SK-N-SH (cell line): ENCODE measurements around the gene RFX1. TPM values are rescaled to one million over a fixed set of nuclear protein-coding genes. Genes with fewer than 3 reads are reported as not detected.

Experiments used
- CTCF ChIA-PET: fragments of 300-600, 350-600 bp; formaldehyde crosslinking; extraction: SDS; loops from one replicate; lab custom pipeline; 2021; lab: Yijun Ruan, JAX
- POLR2A ChIA-PET: fragments of 350-600 bp; sonication (Branson Sonifier 250); formaldehyde crosslinking; extraction: SDS; loops from one replicate; lab custom pipeline; 2020; ENCODE audit warnings: antibody characterized with exemption, inconsistent platforms; lab: Yijun Ruan, JAX
- DNase-seq: peaks from one replicate; pipeline ENCODE4 v3.0.0; 2012
- H2AFZ ChIP-seq: fragments of 200-600 bp; sonication (generic); 2 replicates; pipeline ENCODE4 v1.8.1; 2016; ENCODE audit warnings: antibody characterized with exemption, mild to moderate bottlenecking, low read depth
- H3F3A ChIP-seq: fragments of 200-600 bp; sonication (generic); replicated peaks from 2 replicates; pipeline ENCODE3; 2016; ENCODE audit warnings: antibody characterized with exemption, mild to moderate bottlenecking; ENCODE audit not compliant: insufficient read depth
- H3K27ac ChIP-seq, 2 experiments: fragments of 200-500 bp in 1 of 2; fragments of 200-600 bp in 1 of 2; sonication (Bioruptor generic) in 1 of 2; sonication (generic), shearing (Covaris generic) in 1 of 2; 2 replicates each; pipeline versions ENCODE4 v1.5.1 to v1.6.1; 2014 to 2016; ENCODE audit warnings: low read depth in 2 of 2, inconsistent platforms in 1 of 2, low read length in 1 of 2, mild to moderate bottlenecking in 1 of 2, mixed read lengths in 1 of 2
- H3K27me3 ChIP-seq: fragments of 200-600 bp; sonication (generic), shearing (Covaris generic); 2 replicates; pipeline ENCODE4 v1.6.1; 2016; ENCODE audit warnings: mixed run types; ENCODE audit not compliant: insufficient read depth
- H3K36me3 ChIP-seq, 2 experiments: fragments of 200-500 bp in 1 of 2; fragments of 200-600 bp in 1 of 2; sonication (Bioruptor generic) in 1 of 2; sonication (generic) in 1 of 2; replicated peaks in 1 of 2; 2 replicates each; pipeline versions ENCODE3 to v1.5.1; 2014 to 2016; ENCODE audit warnings: low read length in 1 of 2, mild to moderate bottlenecking in 1 of 2; ENCODE audit not compliant: insufficient read depth in 2 of 2, control insufficient read depth in 1 of 2
- H3K4me1 ChIP-seq, 2 experiments: fragments of 200-500 bp in 1 of 2; fragments of 200-600 bp in 1 of 2; sonication (Bioruptor generic) in 1 of 2; sonication (generic), shearing (Covaris generic) in 1 of 2; 2 replicates each; pipeline versions ENCODE4 v1.5.1 to v1.6.1; 2014 to 2016; ENCODE audit warnings: low read depth in 1 of 2, low read length in 1 of 2, mixed run types in 1 of 2; ENCODE audit not compliant: insufficient read depth in 2 of 2, control insufficient read depth in 1 of 2
- H3K4me2 ChIP-seq: fragments of 200-600 bp; sonication (generic), shearing (Covaris generic); 2 replicates; pipeline ENCODE4 v1.6.1; 2017; ENCODE audit warnings: mixed run types
- H3K4me3 ChIP-seq, 2 experiments: fragments of 200-500 bp in 1 of 2; fragments of 200-600 bp in 1 of 2; sonication (Bioruptor generic) in 1 of 2; sonication (generic), shearing (Covaris generic) in 1 of 2; 2 replicates each; pipeline versions ENCODE4 v1.5.1 to v1.8.1; 2014 to 2016; ENCODE audit warnings: low read depth in 2 of 2, inconsistent platforms in 1 of 2, low read length in 1 of 2, mild to moderate bottlenecking in 1 of 2, mixed read lengths in 1 of 2, moderate library complexity in 1 of 2
- H3K79me2 ChIP-seq: fragments of 200-600 bp; sonication (generic); 2 replicates; pipeline ENCODE4 v1.8.1; 2017; ENCODE audit warnings: mild to moderate bottlenecking; ENCODE audit not compliant: insufficient read depth
- H3K9ac ChIP-seq: fragments of 200-600 bp; sonication (generic); 2 replicates; pipeline ENCODE4 v1.6.1; 2017; ENCODE audit warnings: mixed run types
- H3K9me2 ChIP-seq: fragments of 200-600 bp; sonication (generic); 2 replicates; pipeline ENCODE4 v1.6.1; 2017; ENCODE audit warnings: mixed run types
- H3K9me3 ChIP-seq: fragments of 200-600 bp; sonication (generic); 2 replicates; pipeline ENCODE4 v1.6.1; 2017; ENCODE audit warnings: mixed run types, mild to moderate bottlenecking, moderate library complexity
- H4K20me1 ChIP-seq: fragments of 200-600 bp; sonication (generic); 2 replicates; pipeline ENCODE4 v1.6.1; 2017; ENCODE audit warnings: mild to moderate bottlenecking, mixed run types; ENCODE audit not compliant: insufficient read depth
- ELF1 ChIP-seq: IDR thresholded peaks from 2 replicates; pipeline ENCODE4 v1.4.0; 2012
- FOXM1 ChIP-seq: IDR thresholded peaks from 2 replicates; pipeline ENCODE4 v1.4.0; 2012; ENCODE audit warnings: low read depth, mild to moderate bottlenecking
- MXI1 ChIP-seq: IDR thresholded peaks from 2 replicates; pipeline ENCODE4 v1.6.1; 2012; ENCODE audit warnings: mild to moderate bottlenecking, low read depth, low read length, improper control_type of control experiment
- NRF1 ChIP-seq: IDR thresholded peaks from 2 replicates; pipeline ENCODE4 v1.6.1; 2012; ENCODE audit warnings: low read depth, mild to moderate bottlenecking, low read length
- RAD21 ChIP-seq: IDR thresholded peaks from 2 replicates; pipeline ENCODE4 v1.6.1; 2012; ENCODE audit warnings: mild to moderate bottlenecking, low read length
- RXRA ChIP-seq: IDR thresholded peaks from 2 replicates; pipeline ENCODE4 v1.4.0; 2012; ENCODE audit warnings: low read depth, mild to moderate bottlenecking, borderline replicate concordance
- TEAD4 ChIP-seq: IDR thresholded peaks from 2 replicates; pipeline ENCODE4 v1.4.0; 2012; ENCODE audit warnings: mild to moderate bottlenecking, borderline replicate concordance; ENCODE audit not compliant: insufficient read depth
- USF2 ChIP-seq: fragments of 150-350 bp; IDR thresholded peaks from 2 replicates; pipeline ENCODE4 v1.6.1; 2017; ENCODE audit warnings: antibody characterized with exemption, low read length, low read depth, borderline replicate concordance
- whole genome bisulfite sequencing: methylation state at CpG from one replicate; pipeline ENCODE4 v1.1.6; 2017; ENCODE audit warnings: low lambda C conversion rate; 5-methylcytosine and 5-hydroxymethylcytosine counted together
- polyA plus RNA-seq, 3 experiments: library from polyadenylated mRNA; depleted of rRNA; stranded (reverse); fragments of >200 nt; gene quantifications; 2 replicates each; pipeline ENCODE4 v1.2.3, GENCODE V29; 2012
- TF ChIP-seq, protein P1 (sequence below): IDR thresholded peaks from 2 replicates; pipeline ENCODE4 v1.4.0; 2012; ENCODE audit warnings: low read depth, borderline replicate concordance
- TF ChIP-seq, protein P2 (sequence below): IDR thresholded peaks from 2 replicates; pipeline ENCODE4; 2012
- TF ChIP-seq, protein P3 (sequence below): IDR thresholded peaks from 2 replicates; pipeline ENCODE4 v1.6.1; 2012; ENCODE audit warnings: mild to moderate bottlenecking, low read depth, low read length, moderate library complexity

RFX1 gene
- polyA plus RNA-seq, 1 of the 3 experiments (the other 2 are of a cell fraction), result 1.5 TPM

GRCh38 chr19:13946414-13946813 lies 59.7 kb downstream of the RFX1 start:
- POLR2A ChIA-PET, result no interaction called here
- CTCF ChIA-PET, result no interaction called here

DNA sequence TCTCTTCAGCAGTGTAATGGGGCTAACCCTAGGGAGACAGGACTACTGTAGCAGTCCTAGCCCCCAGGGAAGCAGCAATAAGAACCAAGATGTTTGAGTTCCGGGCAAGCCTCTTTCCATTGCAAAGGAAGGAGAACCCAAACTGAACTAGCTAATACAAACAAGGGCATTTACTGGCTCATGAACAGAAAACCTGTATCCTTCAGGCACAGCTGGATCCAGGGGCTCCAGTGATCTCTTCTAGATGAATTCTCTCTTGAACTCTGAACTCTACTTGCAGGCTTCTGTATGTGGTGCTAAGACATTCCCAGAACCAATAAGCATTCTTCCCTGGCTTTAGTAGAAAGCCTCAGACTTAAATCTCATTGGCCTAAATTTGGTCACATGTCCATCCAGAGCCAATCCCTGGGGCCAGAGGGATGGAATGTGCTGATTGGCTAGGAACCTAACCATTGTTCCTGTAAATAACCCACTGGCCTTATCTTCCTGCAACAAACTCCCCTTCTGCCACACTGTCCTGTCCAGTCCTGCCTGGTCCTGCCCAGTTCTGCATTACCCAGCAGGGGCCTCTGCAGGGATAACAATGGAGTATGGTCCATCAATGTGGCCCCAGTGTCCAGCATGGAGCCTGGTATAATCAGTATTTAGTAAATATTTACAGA lies 64.0 kb downstream of the RFX1 start:
- Histone ChIP-seq H3K9ac (no peak overlapping the region), H3K9me3 (no peaks in the 10 kb centered on the region), H3K9me2 (no peaks in the 10 kb centered on the region), H3F3A (no peaks in the 10 kb centered on the region), H4K20me1 (no peaks in the 10 kb centered on the region), H3K27me3 (no peaks in the 10 kb centered on the region), H3K4me3 (no peak overlapping the region), H3K27ac (no peak overlapping the region), H3K36me3 (no peaks in the 10 kb centered on the region), H3K4me1 (peaks cover 0 to 15% of the 10 kb centered on the region in 2 experiments; a peak in 1 of 4 replicates), H3K79me2 (no peaks in the 10 kb centered on the region), H3K4me2 (no peak overlapping the region), H2AFZ (no peak overlapping the region)
- CTCF ChIA-PET, result interaction anchor here (0.6 to 1.3 kb wide), 3 partner anchors 18 to 90 kb away, joined by 3 read pairs; partner anchors contain the start of gene IL27RA
- no peak for DNase-seq
- TF ChIP-seq, protein P1, sequence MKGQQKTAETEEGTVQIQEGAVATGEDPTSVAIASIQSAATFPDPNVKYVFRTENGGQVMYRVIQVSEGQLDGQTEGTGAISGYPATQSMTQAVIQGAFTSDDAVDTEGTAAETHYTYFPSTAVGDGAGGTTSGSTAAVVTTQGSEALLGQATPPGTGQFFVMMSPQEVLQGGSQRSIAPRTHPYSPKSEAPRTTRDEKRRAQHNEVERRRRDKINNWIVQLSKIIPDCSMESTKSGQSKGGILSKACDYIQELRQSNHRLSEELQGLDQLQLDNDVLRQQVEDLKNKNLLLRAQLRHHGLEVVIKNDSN, result peak; percentile 61; the same call in 1 of the 2 replicates
- no peak for TF ChIP-seq RAD21
- TF ChIP-seq NRF1, result no peak
- no peak for TF ChIP-seq RXRA
- WGBS, result 100% methylated on average over 1 of the region's 1 CpG
- POLR2A ChIA-PET, result no interaction called here

More at GRCh38 chr19:13946414-13946813, 59.7 kb downstream of the RFX1 start:
- no peak for DNase-seq
- no peaks in the 10 kb centered on the region for H3K36me3 ChIP-seq
- no peaks in the 10 kb centered on the region for H3K79me2 ChIP-seq
- H3K4me1 ChIP-seq, result no peaks in the 10 kb centered on the region; a peak in 1 of 4 replicates
- no peak overlapping the region for H3K27ac ChIP-seq
- H3K9ac ChIP-seq, result no peak overlapping the region
- no peaks in the 10 kb centered on the region for H3K9me2 ChIP-seq
- WGBS, result 82% methylated on average over 4 of the region's 4 CpGs
- no peaks in the 10 kb centered on the region for H3K27me3 ChIP-seq
- no peaks in the 10 kb centered on the region for H4K20me1 ChIP-seq
- no peak overlapping the region for H3K4me2 ChIP-seq
- no peak overlapping the region for H3K4me3 ChIP-seq
- no peak overlapping the region for H2AFZ ChIP-seq
- H3K9me3 ChIP-seq, result no peaks in the 10 kb centered on the region
- TF ChIP-seq RAD21 (no peak), FOXM1 (no peak), USF2 (no peak), TEAD4 (no peak), MXI1 (no peak), ELF1 (no peak)
- TF ChIP-seq, protein P2, sequence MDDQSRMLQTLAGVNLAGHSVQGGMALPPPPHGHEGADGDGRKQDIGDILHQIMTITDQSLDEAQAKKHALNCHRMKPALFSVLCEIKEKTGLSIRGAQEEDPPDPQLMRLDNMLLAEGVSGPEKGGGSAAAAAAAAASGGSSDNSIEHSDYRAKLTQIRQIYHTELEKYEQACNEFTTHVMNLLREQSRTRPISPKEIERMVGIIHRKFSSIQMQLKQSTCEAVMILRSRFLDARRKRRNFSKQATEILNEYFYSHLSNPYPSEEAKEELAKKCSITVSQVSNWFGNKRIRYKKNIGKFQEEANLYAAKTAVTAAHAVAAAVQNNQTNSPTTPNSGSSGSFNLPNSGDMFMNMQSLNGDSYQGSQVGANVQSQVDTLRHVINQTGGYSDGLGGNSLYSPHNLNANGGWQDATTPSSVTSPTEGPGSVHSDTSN, result no peak
- TF ChIP-seq, protein P3, sequence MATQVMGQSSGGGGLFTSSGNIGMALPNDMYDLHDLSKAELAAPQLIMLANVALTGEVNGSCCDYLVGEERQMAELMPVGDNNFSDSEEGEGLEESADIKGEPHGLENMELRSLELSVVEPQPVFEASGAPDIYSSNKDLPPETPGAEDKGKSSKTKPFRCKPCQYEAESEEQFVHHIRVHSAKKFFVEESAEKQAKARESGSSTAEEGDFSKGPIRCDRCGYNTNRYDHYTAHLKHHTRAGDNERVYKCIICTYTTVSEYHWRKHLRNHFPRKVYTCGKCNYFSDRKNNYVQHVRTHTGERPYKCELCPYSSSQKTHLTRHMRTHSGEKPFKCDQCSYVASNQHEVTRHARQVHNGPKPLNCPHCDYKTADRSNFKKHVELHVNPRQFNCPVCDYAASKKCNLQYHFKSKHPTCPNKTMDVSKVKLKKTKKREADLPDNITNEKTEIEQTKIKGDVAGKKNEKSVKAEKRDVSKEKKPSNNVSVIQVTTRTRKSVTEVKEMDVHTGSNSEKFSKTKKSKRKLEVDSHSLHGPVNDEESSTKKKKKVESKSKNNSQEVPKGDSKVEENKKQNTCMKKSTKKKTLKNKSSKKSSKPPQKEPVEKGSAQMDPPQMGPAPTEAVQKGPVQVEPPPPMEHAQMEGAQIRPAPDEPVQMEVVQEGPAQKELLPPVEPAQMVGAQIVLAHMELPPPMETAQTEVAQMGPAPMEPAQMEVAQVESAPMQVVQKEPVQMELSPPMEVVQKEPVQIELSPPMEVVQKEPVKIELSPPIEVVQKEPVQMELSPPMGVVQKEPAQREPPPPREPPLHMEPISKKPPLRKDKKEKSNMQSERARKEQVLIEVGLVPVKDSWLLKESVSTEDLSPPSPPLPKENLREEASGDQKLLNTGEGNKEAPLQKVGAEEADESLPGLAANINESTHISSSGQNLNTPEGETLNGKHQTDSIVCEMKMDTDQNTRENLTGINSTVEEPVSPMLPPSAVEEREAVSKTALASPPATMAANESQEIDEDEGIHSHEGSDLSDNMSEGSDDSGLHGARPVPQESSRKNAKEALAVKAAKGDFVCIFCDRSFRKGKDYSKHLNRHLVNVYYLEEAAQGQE, result no peak
- H3F3A ChIP-seq, result no peaks in the 10 kb centered on the region
